Smooth muscle cell of trachea (primary cell): ENCODE data around the gene UBR4. TPM values are rescaled to one million over a fixed set of nuclear protein-coding genes. Genes with fewer than 3 reads are reported as not detected.

Source experiments
- total RNA-seq: library from RNA; depleted of rRNA; stranded (reverse); fragments of >200 nt; gene quantifications from 2 replicates; pipeline ENCODE4 v1.2.1, GENCODE V29; 2014

The UBR4 gene
- 126 and 159 TPM in 2 replicates for total RNA-seq

DNA sequence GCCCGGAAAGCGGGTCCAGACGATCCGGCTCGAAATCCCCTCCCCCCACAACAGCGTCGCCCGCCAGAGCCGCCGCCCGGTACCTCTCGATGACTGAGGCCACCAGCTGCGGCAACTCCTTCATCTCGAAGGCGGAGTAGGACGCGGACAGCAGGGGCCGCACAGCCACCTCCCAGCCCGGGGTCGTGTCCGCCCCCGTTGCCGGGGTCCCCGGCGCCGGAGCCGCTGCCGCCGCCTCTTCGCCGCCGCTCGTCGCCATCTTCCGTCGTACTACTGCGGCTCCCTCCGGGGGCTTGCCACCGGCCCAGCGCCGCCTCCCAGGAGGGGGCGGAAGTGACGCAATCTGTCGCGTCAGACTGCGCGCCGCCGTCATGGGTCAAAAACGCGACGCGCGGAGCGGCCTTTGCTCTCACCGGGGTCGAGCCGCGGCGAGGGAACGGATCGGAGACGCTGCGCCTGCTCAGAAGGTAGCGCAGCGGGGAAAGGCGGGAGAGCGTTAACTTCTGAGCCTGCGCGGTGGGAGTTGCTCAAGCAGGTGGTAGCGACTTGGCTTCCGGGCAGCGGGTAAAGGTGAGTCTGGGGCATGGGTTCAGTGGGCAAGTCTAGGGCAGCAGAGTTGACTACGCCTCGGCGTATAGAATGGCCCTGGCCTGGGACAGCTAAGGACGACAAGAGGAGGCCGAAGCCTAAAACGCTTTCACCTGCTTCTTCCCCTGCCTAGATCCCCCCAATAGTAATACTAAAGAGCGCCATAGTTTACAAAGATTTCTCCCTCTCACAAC, at the start of gene UBR4:
UBR4 (minus strand) TSS at position 277 of the 782 bp plus-strand sequence; CDS start at position 259, 18 bp downstream.

DNA sequence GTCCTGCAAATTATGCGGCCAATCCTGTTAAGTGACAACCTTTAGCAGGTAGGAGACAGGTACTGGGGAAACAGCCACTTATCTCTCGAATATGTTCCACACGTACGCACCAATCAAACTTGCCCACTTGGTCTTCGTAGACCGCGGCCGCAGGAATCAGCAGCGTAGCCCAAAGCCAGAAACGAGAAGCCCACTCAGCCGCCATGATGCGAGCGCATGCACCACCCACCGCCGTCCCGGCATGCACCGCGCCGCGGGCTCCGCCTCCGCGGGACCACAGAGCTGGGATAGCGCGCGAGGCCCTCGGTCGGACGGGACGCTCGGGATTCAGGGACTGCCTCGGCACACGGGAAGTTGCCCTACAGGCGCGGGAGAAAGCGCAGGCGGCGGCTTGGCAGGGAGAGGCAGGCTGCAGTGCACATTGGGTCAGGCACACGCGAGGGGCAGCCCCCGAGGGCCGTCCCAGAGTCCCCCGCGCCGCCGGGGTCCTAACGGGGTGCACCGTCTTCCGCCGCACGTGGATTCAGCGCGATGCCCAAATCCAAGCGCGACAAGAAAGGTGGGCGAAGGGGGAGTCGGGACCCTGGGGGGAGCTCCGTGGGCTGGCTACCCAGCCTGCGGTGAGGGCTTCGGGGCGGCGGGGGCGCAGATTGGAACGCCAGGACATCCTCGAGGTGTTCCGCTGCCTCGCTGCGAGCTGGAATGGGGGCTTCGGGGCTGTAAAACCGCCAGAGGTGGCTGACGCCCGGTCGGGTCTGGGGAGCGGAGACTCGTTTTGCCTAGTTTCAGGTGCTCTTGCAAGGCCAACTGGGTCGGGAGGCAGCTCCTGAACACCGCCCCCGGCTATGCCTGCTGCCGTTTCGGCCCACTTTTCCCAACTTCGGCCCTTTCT, 41.5 kb upstream of the UBR4 start, which contains the start of the genes EMC1 and MRTO4:
EMC1 (minus strand) TSS at position 220 of the 892 bp plus-strand sequence; CDS start at position 205, 15 bp downstream.
MRTO4 (plus strand) TSS at position 501 of the 892 bp plus-strand sequence; CDS start at position 532, 31 bp downstream.

Other genes with a start within 250 kb of the UBR4 start
- gene EMC1, start 41.3 kb upstream of the UBR4 start, total RNA-seq, result 74.3 and 87.5 TPM in 2 replicates
- gene MRTO4, start 41.5 kb upstream of the UBR4 start, total RNA-seq, result 17.7 and 25.5 TPM in 2 replicates
- gene AKR7A3, start 78.5 kb upstream of the UBR4 start, total RNA-seq, result 0.44 and 1.2 TPM in 2 replicates
- 101 and 138 TPM in 2 replicates for gene AKR7A2, start 101.9 kb upstream of the UBR4 start, total RNA-seq
- gene SLC66A1, start 102.1 kb upstream of the UBR4 start, total RNA-seq, result 16.4 and 33.9 TPM in 2 replicates